Sigmoid colon (tissue), 4 donors: ENCODE measurements around the gene CDCA3.

Source experiments
- CTCF ChIP-seq, 4 experiments: fragments of 450-650 bp in 3 of 4; fragments of 200-600 bp in 1 of 4; IDR thresholded peaks; one replicate each; pipeline ENCODE4 v1.5.1; 2016 to 2019; ENCODE audit warnings: antibody characterized with exemption in 4 of 4, mild to moderate bottlenecking in 3 of 4, moderate library complexity in 2 of 4
- EP300 ChIP-seq, 4 donors: sonication (generic); formaldehyde crosslinking; IDR thresholded peaks; one replicate each; pipeline ENCODE4 v1.6.1; 2017; ENCODE audit warnings: antibody characterized with exemption in 4 of 4

- no peak for TF ChIP-seq CTCF (IDR thresholded peaks at IDR 0.05)
- no peak for TF ChIP-seq EP300 (IDR thresholded peaks at IDR 0.05)
Observed at GRCh38 chr12:6884539-6884938, 33.5 kb upstream of the CDCA3 start.
